Activated CD8-positive, alpha-beta T cell treated with anti-CD3 and anti-CD28 coated beads, Interleukin-2, amount 10 ng/mL, durations not matched to agents 7 days and 5 days (primary cell): ENCODE data around the gene LRRC59. TPM values are rescaled to one million over a fixed set of nuclear protein-coding genes. Genes with fewer than 3 reads are reported as not detected.

Experiments
- ATAC-seq: fragments of 150-1000 bp; cut with Tn5 transposase; one replicate; pipeline ENCODE4 v1.10.0; 2021; ENCODE audit warnings: moderate library complexity
- CTCF ChIA-PET: fragments of 350-600 bp; sonication (Branson Sonifier 250); formaldehyde crosslinking; loops from one replicate; lab custom pipeline; 2021; ENCODE audit warnings: antibody characterized with exemption; lab: Charles Lee
- POLR2A ChIA-PET: fragments of 350-600 bp; sonication (Branson Sonifier 250); formaldehyde crosslinking; loops from one replicate; lab custom pipeline; 2021; ENCODE audit warnings: antibody characterized with exemption; lab: Charles Lee
- DNase-seq: peaks from one replicate; pipeline ENCODE4 v3.0.0-alpha.2; 2020
- H3K27ac Mint-ChIP-seq: one replicate; pipeline ENCODE4 v1.8.0; 2021; ENCODE audit warnings: mild to moderate bottlenecking, mixed read lengths
- H3K27me3 Mint-ChIP-seq: one replicate; pipeline ENCODE4 v1.8.0; 2021; ENCODE audit warnings: low read depth, mixed read lengths
- H3K36me3 Mint-ChIP-seq: one replicate; pipeline ENCODE4 v1.8.0; 2021; ENCODE audit warnings: low read depth, mixed read lengths
- H3K4me1 Mint-ChIP-seq: one replicate; pipeline ENCODE4 v1.8.0; 2021; ENCODE audit warnings: low read depth, mixed read lengths
- H3K4me3 Mint-ChIP-seq: one replicate; pipeline ENCODE4 v1.8.0; 2021; ENCODE audit warnings: mild to moderate bottlenecking, mixed read lengths
- H3K9me3 Mint-ChIP-seq: one replicate; pipeline ENCODE4 v1.8.0; 2022; ENCODE audit warnings: mixed read lengths; ENCODE audit not compliant: insufficient read depth
- total RNA-seq, 2 experiments: library from RNA; stranded (reverse); gene quantifications; one replicate each; pipeline ENCODE4 v1.2.3, GENCODE V29; 2021

The LRRC59 gene
- total RNA-seq, 2 experiments from 2014 or later, result 77.7 to 77.9 TPM

DNA sequence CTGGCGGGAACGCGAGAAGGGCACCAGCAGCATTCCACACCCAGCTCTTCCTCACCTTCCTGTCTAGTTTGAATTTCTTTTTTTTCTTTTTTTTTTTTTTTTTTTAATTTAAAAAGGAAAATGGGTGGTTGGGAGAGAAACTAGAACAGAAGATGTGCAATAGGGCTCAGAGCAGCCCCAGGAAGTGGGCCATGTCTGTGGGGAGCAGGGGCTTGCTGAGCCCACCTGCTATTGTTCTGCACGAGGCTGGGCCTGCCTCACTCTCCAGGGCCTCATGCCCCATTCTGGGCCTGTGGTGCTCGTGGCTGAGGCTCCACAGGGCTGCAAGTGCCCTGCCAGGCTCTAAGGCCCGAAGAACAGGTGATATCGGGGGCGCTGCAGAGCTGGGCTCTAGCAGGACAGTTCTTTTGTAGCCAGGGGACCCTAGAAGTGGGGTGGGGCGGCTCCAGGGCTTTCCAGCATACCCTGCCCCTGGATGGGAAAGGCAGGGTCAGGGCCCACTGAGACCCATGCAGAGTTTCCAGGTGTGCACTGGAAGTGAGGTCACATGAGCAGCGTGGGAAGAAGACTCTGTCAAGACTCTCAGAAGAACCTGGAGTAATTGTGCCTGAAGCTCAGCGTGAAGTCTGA, 36.7 kb downstream of the LRRC59 start:
- Mint-ChIP-seq H3K27ac (peak overlapping the region; percentile 88), H3K27me3 (no peaks in the 10 kb centered on the region), H3K9me3 (no peaks in the 10 kb centered on the region), H3K4me1 (peaks cover 29% of the 10 kb centered on the region), H3K36me3 (peaks cover 32% of the 10 kb centered on the region), H3K4me3 (no peak overlapping the region)
- peak; percentile 41 for DNase-seq
- ATAC-seq, result no peak
- CTCF ChIA-PET, result interaction anchor here (1.1 to 4.8 kb wide), 10 partner anchors 9 to 160 kb away, joined by 3 to 84 read pairs (median 14); partner anchors contain the start of genes EME1, LRRC59, MRPL27 and RSAD1
- POLR2A ChIA-PET, result interaction anchor here (0.8 to 3.2 kb wide), 2 partner anchors 8 to 13 kb away, joined by 4 to 18 read pairs; no protein-coding TSS in a partner anchor

DNA sequence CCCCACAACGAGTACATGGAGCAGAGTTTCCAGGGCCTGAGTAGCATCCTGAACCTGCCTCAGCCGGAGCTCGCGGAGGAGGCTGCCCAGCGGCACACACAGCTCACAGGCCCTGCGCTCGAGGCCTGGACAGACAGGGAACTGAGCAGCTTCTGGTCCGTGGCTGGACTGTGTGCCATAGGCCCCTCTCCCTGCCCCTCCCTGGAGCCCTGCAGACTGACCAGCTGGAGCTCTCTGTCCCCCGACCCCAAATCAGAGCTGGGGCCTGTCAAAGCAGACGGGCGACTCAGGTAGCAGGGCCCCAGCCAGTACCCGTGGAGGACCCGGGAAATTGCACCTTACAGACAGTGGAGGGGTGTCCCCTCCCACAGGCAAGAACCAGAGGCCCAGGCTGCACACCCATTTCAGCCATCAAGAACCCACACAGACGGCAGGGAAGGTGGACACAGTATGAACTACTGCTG, 37.3 kb downstream of the LRRC59 start:
- H3K27me3 Mint-ChIP-seq, result no peaks in the 10 kb centered on the region
- no peak overlapping the region for H3K4me3 Mint-ChIP-seq
- H3K9me3 Mint-ChIP-seq, result no peaks in the 10 kb centered on the region
- peak overlapping the region; percentile 88 for H3K27ac Mint-ChIP-seq
- ATAC-seq, result no peak
- H3K4me1 Mint-ChIP-seq, result peaks cover 29% of the 10 kb centered on the region
- POLR2A ChIA-PET, result interaction anchor here (0.6 to 2.2 kb wide), 4 partner anchors 9 to 119 kb away, joined by 3 to 12 read pairs (median 4); partner anchors contain the start of gene XYLT2
- no peak for DNase-seq
- peaks cover 27% of the 10 kb centered on the region for H3K36me3 Mint-ChIP-seq
- CTCF ChIA-PET, result interaction anchor here (0.6 to 4.8 kb wide), 4 partner anchors 12 to 119 kb away, joined by 3 to 65 read pairs (median 23); partner anchors contain the start of genes EME1, LRRC59, MRPL27 and XYLT2

DNA sequence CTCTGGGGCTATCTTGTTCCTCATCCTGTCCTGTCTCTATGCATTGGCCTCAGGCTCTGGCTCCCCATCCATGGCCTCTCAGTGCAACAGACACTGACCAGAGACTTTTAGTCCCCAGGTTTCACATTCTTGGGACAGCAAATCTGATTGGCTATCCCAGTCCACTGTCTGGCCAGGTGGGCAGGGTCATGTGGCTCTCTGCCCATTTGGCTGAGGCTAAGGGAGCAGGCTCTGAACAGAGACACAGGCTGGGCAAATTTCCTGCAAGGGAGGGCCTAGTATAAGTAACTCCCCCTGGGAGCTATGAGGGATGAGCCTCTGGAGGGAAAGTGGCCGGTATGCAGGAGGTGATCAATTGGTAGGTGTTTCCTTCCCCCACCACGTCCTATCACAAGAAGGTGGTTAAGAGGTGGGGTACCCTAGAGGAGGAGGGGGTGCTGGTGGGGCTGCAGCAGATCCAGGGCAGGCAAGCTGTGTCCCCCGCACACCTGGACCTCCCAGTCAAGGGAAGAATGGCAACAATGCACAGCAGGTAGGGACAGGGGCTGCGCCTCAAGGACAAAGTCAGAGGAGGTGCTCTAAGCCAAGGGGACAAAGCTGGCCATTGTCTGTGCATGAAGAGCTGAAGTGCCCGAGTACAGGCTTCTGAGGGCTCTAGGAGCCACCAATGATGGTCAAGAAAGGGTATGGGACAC, 38.2 kb downstream of the LRRC59 start:
- CTCF ChIA-PET, result interaction anchor here (0.6 to 4.8 kb wide), 5 partner anchors 11 to 120 kb away, joined by 3 to 65 read pairs (median 3); partner anchors contain the start of genes EME1, LRRC59, MRPL27 and XYLT2
- ATAC-seq (no peak), DNase-seq (no peak)
- H3K4me3 Mint-ChIP-seq, result no peak overlapping the region
- peaks cover 31% of the 10 kb centered on the region for H3K36me3 Mint-ChIP-seq
- peaks cover 29% of the 10 kb centered on the region for H3K4me1 Mint-ChIP-seq
- H3K27me3 Mint-ChIP-seq, result no peaks in the 10 kb centered on the region
- no peak overlapping the region for H3K27ac Mint-ChIP-seq
- POLR2A ChIA-PET, result interaction anchor here (0.9 to 2.2 kb wide), 3 partner anchors 13 to 120 kb away, joined by 3 to 12 read pairs (median 4); partner anchors contain the start of gene XYLT2
- H3K9me3 Mint-ChIP-seq, result no peaks in the 10 kb centered on the region

DNA sequence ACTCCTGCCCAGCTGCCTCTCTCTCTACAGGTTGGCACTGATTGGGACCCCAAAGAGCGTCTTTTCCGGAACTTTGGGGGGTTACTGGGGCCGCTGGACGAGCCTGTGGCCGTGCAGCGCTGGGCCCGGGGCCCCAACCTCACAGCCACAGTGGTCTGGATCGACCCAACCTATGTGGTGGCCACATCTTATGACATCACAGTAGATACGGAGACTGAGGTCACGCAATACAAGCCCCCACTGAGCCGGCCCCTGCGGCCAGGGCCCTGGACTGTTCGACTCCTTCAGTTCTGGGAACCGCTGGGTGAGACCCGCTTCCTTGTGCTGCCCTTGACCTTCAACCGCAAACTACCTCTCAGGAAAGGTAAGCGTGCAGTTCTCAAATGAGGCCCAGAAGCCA, 39.1 kb downstream of the LRRC59 start:
- H3K27me3 Mint-ChIP-seq, result no peaks in the 10 kb centered on the region
- H3K36me3 Mint-ChIP-seq, result peaks cover 34% of the 10 kb centered on the region
- ChIA-PET CTCF (no interaction called here), POLR2A (interaction anchor here (0.9 to 2.2 kb wide), 2 partner anchors 12 to 14 kb away, joined by 4 to 12 read pairs; partner anchors contain the start of gene XYLT2)
- DNase-seq (no peak), ATAC-seq (no peak)
- no peak overlapping the region for H3K4me3 Mint-ChIP-seq
- no peaks in the 10 kb centered on the region for H3K9me3 Mint-ChIP-seq
- H3K27ac Mint-ChIP-seq, result no peak overlapping the region
- peaks cover 29% of the 10 kb centered on the region for H3K4me1 Mint-ChIP-seq

DNA sequence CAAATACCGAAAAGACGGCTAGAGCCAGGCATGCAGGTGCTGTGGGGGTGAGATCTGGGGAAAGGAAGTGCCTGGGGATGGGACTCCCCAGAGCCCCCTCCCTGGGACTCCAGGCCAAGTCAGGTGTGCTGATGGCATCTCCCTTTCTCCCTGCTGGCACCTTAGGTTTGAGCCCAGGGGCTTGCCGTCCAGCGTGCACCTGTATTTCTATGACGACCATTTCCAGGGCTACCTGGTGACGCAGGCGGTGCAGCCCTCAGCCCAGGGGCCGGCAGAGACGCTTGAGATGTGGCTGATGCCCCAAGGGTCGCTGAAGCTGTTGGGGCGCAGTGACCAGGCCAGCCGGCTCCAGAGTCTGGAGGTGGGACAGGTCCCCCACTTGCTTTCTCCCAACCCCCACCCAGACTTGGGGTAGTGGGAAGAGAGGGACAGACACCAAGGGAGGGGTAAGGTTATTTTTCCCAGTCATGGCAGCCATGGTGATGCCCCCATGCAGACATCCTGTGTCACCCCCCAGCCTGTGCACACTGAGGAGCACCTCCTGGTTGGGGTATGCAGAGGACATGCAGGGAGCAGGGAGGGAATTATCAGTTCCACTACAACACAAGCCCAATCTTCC, 40.3 kb downstream of the LRRC59 start:
- Mint-ChIP-seq H3K4me3 (no peak overlapping the region), H3K36me3 (peaks cover 38% of the 10 kb centered on the region), H3K4me1 (peaks cover 24% of the 10 kb centered on the region), H3K27ac (no peak overlapping the region), H3K27me3 (no peaks in the 10 kb centered on the region), H3K9me3 (no peaks in the 10 kb centered on the region)
- ATAC-seq, result no peak
- no peak for DNase-seq
- ChIA-PET CTCF (no interaction called here), POLR2A (no interaction called here)

DNA sequence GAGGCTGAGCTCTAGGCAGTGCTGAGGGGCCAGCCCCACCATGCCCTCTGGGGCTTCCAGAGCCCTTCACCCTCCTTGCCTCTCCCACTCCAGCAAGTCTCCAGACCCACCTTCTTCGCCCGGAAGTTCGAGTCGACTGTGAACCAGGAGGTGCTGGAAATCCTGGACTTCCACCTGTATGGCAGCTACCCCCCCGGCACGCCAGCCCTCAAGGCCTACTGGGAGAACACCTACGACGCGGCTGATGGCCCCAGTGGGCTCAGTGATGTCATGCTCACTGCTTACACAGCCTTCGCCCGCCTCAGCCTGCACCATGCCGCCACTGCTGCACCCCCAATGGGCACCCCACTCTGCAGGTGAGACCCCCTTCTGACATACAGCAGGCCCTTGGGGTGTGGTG, 40.9 kb downstream of the LRRC59 start:
- DNase-seq, result no peak
- H3K36me3 Mint-ChIP-seq, result peaks cover 38% of the 10 kb centered on the region
- no peaks in the 10 kb centered on the region for H3K27me3 Mint-ChIP-seq
- no peaks in the 10 kb centered on the region for H3K9me3 Mint-ChIP-seq
- CTCF ChIA-PET, result no interaction called here
- H3K4me3 Mint-ChIP-seq, result no peak overlapping the region
- POLR2A ChIA-PET, result no interaction called here
- H3K27ac Mint-ChIP-seq, result no peak overlapping the region
- no peak for ATAC-seq
- peaks cover 20% of the 10 kb centered on the region for H3K4me1 Mint-ChIP-seq

DNA sequence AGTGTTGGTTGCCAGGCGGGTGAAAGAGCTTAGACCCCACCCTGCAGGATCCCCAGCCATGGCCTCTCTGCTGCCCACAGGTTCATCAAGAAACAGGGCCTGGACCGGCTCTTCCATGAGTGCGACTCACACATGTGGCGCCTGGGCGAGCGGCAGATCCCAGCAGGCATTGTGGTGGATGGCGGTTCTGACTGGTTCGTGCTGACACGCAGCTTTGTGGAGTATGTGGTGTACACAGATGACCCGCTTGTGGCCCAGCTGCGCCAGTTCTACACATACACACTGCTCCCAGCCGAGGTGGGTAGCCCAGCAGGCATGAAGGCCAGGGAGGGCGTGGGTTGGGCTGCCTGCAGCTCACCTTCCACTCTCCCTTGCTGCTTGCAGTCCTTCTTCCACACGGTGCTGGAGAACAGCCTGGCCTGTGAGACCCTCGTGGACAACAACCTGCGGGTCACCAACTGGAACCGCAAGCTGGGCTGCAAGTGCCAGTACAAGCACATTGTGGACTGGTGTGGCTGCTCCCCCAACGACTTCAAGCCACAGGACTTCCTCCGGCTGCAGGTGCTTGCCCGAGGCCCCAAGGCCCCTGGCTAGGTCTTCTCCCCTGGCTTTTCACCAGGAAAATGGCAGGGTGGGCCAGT, 41.5 kb downstream of the LRRC59 start:
- no peaks in the 10 kb centered on the region for H3K9me3 Mint-ChIP-seq
- no peaks in the 10 kb centered on the region for H3K27me3 Mint-ChIP-seq
- DNase-seq (no peak), ATAC-seq (no peak)
- ChIA-PET POLR2A (no interaction called here), CTCF (interaction anchor here (1.5 kb wide), 1 partner anchor 42 kb away, joined by 4 read pairs; the partner anchor contains the start of gene LRRC59)
- no peak overlapping the region for H3K4me3 Mint-ChIP-seq
- H3K27ac Mint-ChIP-seq, result no peak overlapping the region
- peaks cover 17% of the 10 kb centered on the region for H3K4me1 Mint-ChIP-seq
- peaks cover 38% of the 10 kb centered on the region for H3K36me3 Mint-ChIP-seq

DNA sequence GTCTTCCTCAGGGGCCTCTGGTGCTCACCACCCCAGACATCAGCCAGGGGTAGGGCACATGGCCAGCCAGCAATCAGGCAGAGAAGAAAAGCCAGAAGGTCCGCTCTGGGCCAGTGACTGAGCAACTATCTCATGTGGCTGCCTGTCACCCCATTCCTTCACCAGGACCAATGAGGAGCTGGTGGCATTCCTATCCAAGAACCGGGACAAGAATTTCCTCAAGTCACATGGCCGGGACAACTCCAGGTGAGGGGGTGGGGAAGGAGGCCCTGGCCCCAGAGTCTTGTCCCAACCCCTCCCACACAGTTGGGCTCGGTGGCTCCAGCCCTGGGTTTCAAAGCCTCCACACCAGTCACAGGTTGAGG, 42.0 kb downstream of the LRRC59 start:
- ATAC-seq (no peak), DNase-seq (no peak)
- peaks cover 15% of the 10 kb centered on the region for H3K4me1 Mint-ChIP-seq
- no peak overlapping the region for H3K4me3 Mint-ChIP-seq
- peaks cover 36% of the 10 kb centered on the region for H3K36me3 Mint-ChIP-seq
- H3K27me3 Mint-ChIP-seq, result no peaks in the 10 kb centered on the region
- H3K27ac Mint-ChIP-seq, result no peak overlapping the region
- CTCF ChIA-PET, result interaction anchor here (1.5 kb wide), 1 partner anchor 42 kb away, joined by 4 read pairs; the partner anchor contains the start of gene LRRC59
- POLR2A ChIA-PET, result no interaction called here
- no peaks in the 10 kb centered on the region for H3K9me3 Mint-ChIP-seq

DNA sequence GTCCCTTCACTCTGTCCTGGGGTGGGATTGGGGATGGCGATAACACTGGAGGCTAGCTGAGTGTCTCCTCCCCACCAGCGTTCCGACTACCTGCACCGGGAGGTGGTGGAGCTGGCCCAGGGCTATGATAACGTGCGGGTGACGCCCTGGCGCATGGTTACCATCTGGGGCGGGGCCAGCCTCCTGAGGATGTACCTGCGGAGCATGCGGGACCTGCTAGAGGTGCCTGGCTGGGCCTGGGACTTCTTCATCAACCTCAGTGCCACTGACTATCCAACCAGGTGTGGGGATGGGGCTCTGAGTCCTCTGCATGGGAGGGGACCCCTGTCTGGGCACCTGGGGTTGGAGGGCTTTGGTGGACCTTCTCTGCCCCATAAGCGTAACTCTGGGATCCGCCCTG, 42.5 kb downstream of the LRRC59 start:
- no peak for ATAC-seq
- Mint-ChIP-seq H3K9me3 (no peaks in the 10 kb centered on the region), H3K27ac (no peak overlapping the region), H3K27me3 (no peaks in the 10 kb centered on the region), H3K4me3 (no peak overlapping the region), H3K4me1 (peaks cover 10% of the 10 kb centered on the region), H3K36me3 (peaks cover 36% of the 10 kb centered on the region)
- CTCF ChIA-PET, result interaction anchor here (1.0 to 1.5 kb wide), 2 partner anchors 8 to 43 kb away, joined by 3 to 4 read pairs; partner anchors contain the start of gene LRRC59
- POLR2A ChIA-PET, result no interaction called here
- DNase-seq, result no peak

DNA sequence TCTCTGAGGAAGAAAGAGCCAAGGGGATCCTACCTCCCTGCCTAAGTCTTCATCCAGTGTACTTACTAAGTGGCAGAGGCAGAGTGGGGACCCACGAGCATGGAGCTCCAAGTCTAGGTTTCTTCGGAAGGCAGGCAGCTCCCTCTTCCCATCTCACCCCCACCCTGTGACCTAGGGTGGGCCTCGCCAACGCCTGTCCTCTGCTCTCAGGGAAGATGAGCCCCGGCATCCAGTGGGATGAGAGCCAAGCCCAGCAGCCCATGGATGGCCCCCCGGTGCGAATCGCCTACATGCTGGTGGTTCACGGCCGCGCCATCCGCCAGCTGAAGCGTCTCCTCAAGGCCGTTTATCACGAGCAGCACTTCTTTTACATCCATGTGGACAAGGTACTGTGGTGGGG, 43.1 kb downstream of the LRRC59 start:
- H3K27ac Mint-ChIP-seq, result no peak overlapping the region
- H3K27me3 Mint-ChIP-seq, result no peaks in the 10 kb centered on the region
- peaks cover 35% of the 10 kb centered on the region for H3K36me3 Mint-ChIP-seq
- DNase-seq, result no peak
- ChIA-PET CTCF (interaction anchor here (1.0 to 1.5 kb wide), 2 partner anchors 9 to 43 kb away, joined by 3 to 4 read pairs; partner anchors contain the start of gene LRRC59), POLR2A (no interaction called here)
- H3K4me1 Mint-ChIP-seq, result peaks cover 11% of the 10 kb centered on the region
- ATAC-seq, result no peak
- no peak overlapping the region for H3K4me3 Mint-ChIP-seq
- H3K9me3 Mint-ChIP-seq, result no peaks in the 10 kb centered on the region

DNA sequence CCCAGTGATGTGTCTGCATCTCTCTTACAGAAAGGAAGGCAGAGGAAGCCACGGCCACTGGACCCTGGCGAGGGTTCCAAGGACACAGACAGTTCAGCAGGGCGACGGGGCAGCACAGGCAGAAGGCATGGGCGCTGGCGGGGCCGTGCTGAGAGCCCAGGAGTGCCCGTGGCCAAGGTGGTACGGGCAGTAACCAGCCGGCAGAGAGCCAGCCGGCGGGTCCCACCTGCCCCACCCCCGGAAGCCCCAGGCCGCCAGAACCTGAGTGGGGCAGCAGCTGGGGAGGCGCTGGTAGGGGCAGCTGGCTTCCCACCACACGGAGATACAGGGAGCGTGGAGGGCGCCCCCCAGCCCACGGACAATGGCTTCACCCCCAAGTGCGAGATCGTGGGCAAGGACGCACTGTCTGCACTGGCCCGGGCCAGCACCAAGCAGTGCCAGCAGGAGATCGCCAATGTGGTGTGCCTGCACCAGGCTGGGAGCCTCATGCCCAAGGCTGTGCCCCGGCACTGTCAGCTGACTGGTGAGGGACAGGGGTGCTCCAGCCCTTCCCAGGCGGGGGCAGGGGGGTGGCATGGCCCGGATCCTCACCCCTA, 43.6 kb downstream of the LRRC59 start:
- H3K9me3 Mint-ChIP-seq, result no peaks in the 10 kb centered on the region
- H3K27ac Mint-ChIP-seq, result no peak overlapping the region
- H3K27me3 Mint-ChIP-seq, result no peaks in the 10 kb centered on the region
- POLR2A ChIA-PET, result no interaction called here
- no peak overlapping the region for H3K4me3 Mint-ChIP-seq
- no peak for DNase-seq
- CTCF ChIA-PET, result interaction anchor here (1.0 kb wide), 1 partner anchor 9 kb away, joined by 3 read pairs; no protein-coding TSS in a partner anchor
- no peak for ATAC-seq
- H3K36me3 Mint-ChIP-seq, result peaks cover 34% of the 10 kb centered on the region
- peaks cover 12% of the 10 kb centered on the region for H3K4me1 Mint-ChIP-seq
